IPS DF 6.9 (cell line): ENCODE measurements around the gene AKAP1.

ENCODE experiments used
- DNase-seq: peaks from one replicate; pipeline ENCODE4 v3.0.0-alpha.2; 2013; ENCODE audit warnings: low read depth, low spot score
- H3K27ac ChIP-seq: one replicate; pipeline ENCODE4 v1.5.1; 2013; ENCODE audit warnings: low read length, control low read depth
- H3K27me3 ChIP-seq: 2 replicates; pipeline ENCODE4 v1.6.1; 2013; ENCODE audit warnings: mild to moderate bottlenecking, low read length; ENCODE audit not compliant: control insufficient read depth, insufficient read depth
- H3K36me3 ChIP-seq: 2 replicates; pipeline ENCODE4 v1.6.1; 2013; ENCODE audit warnings: low read length; ENCODE audit not compliant: control insufficient read depth, insufficient read depth
- H3K4me1 ChIP-seq: 2 replicates; pipeline ENCODE4 v1.6.1; 2013; ENCODE audit warnings: low read length; ENCODE audit not compliant: control insufficient read depth, insufficient read depth
- H3K4me3 ChIP-seq: 2 replicates; pipeline ENCODE4 v1.5.1; 2013; ENCODE audit warnings: mild to moderate bottlenecking, low read length
- H3K9me3 ChIP-seq: 2 replicates; pipeline ENCODE4 v1.6.1; 2013; ENCODE audit warnings: low read length, inconsistent platforms; ENCODE audit not compliant: control insufficient read depth, insufficient read depth
- WGBS: extraction: QIAGEN DNeasy Blood & Tissue Kit; methylation state at CpG from one replicate; pipeline ENCODE4 v1.1.7; 2013; ENCODE audit warnings: mixed read lengths, missing lambda C conversion rate; ENCODE audit not compliant: insufficient read length, insufficient coverage; 5-methylcytosine and 5-hydroxymethylcytosine counted together

Gene AKAP1

DNA sequence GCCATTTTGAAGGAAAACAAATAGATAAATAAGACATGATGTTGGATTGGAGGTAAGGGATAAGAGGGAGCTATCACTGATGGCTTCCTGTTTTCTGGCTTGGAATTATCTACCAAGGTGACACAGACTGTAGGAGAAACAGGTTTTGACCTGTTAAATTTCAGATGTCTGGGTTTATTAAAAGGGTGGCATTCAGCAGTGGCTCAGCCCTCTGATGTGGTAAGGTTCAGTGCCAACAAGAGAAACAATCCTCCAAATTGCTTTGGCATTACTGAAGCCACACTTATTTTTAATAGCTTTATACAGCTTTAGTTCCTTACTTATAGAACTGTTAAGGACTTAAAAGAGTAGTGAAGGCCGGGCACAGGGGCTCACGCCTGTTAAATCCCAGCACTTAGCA is 37.0 kb upstream of the AKAP1 start:
- H3K27ac ChIP-seq: no peak overlapping the region
- H3K36me3 ChIP-seq: no peaks in the 10 kb centered on the region
- peaks cover 4% of the 10 kb centered on the region for H3K4me1 ChIP-seq
- H3K4me3 ChIP-seq: no peak overlapping the region
- DNase-seq: no peak
- H3K9me3 ChIP-seq: no peaks in the 10 kb centered on the region
- no peaks in the 10 kb centered on the region for H3K27me3 ChIP-seq
- no CpG with 5 or more reads among the region's 2 CpGs for WGBS

DNA sequence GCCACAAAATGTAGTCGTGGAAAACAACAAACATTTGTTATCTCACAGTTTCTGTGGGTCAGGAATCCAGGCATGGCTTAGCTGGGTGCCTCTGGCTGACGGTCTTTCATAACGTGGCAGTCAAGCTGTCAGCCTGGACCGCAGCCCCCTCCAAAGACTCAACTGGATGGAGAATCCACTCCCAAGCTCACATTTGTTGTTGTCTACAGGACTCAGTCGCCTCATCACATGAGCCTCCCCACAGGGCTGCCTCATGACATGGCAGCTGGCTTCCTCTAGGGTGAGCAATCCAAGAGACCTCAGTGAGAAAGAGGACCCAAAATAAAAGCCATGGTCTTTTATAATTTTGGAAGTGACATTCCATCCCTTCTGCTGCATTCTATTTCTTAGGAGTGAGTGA is 34.7 kb upstream of the AKAP1 start:
- DNase-seq: no peak
- WGBS: no CpG with 5 or more reads among the region's 5 CpGs
- Histone ChIP-seq H3K4me3 (no peak overlapping the region), H3K27me3 (no peaks in the 10 kb centered on the region), H3K36me3 (no peaks in the 10 kb centered on the region), H3K9me3 (no peaks in the 10 kb centered on the region), H3K27ac (no peak overlapping the region), H3K4me1 (peaks cover 4% of the 10 kb centered on the region)

DNA sequence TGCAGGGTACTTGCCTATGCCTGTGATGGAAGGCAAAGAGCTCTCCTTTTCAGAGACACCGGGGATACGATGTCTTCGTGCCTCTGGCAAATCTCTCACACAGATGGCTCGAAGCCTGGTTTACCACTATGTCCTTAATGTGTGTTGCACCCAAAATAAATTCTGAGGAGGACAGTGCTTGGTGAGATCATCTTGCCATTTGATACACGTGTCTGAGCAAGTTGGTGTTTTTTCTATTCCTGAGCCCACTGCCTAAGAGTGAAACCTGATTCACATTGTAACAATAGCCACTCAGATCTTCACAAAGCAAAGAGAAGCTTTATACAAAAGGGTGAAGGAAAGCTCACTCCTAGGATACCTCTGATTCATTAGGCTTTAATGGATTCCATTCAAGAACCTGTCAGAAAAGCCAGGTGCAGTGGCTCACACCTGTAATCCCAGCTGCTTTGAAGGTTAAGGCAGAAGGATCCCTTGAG is 33.1 kb upstream of the AKAP1 start:
- H3K27me3 ChIP-seq: no peaks in the 10 kb centered on the region
- peaks cover 4% of the 10 kb centered on the region for H3K4me1 ChIP-seq
- H3K27ac ChIP-seq: no peak overlapping the region
- no CpG with 5 or more reads among the region's 5 CpGs for WGBS
- H3K4me3 ChIP-seq: no peak overlapping the region
- no peak for DNase-seq
- no peaks in the 10 kb centered on the region for H3K36me3 ChIP-seq
- no peaks in the 10 kb centered on the region for H3K9me3 ChIP-seq

DNA sequence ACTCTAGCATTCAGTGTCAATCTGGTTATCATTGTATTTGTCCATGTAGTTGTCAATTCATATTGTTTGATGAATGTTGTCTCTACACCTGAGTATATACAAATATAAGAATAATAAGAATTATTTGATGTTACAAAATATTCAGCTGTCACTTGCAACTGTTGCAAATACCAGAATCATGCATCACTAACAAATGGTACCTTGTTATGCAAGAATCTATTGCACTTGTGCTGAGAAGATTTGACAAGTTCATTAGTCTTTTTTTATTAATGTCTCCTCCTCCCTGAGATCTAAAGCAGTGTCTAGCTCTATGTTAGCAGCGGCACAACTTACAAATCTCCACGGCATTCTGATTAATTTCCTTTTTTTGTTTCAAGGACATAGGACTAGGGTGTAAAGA is 22.2 kb upstream of the AKAP1 start:
- WGBS: no CpG with 5 or more reads among the region's 2 CpGs
- no peak overlapping the region for H3K4me3 ChIP-seq

DNA sequence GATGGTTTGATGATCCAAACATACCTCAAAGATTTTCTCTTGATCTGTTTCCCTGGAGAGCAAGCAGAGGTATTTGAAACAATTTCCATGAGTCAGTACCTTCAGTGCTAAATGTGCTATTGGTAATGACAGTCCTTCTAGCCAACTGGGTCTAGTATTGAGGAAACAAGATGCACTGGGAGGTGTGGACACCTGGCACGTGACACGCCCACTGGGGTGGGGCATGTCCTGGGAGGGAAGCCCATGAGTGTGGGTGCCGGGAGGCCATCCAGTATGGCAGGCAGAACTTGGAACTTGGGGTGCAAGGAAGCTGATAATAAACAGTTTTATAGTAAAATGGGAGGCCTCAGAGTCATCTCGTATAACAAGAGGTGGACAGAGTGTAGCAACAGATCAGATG is 17.9 kb upstream of the AKAP1 start:
- Histone ChIP-seq H3K4me3 (no peak overlapping the region), H3K36me3 (no peaks in the 10 kb centered on the region), H3K27me3 (no peaks in the 10 kb centered on the region), H3K27ac (no peak overlapping the region), H3K4me1 (no peaks in the 10 kb centered on the region), H3K9me3 (no peaks in the 10 kb centered on the region)
- no peak for DNase-seq
- WGBS: no CpG with 5 or more reads among the region's 4 CpGs

More for the DNA sequence above, 22.2 kb upstream of the AKAP1 start:
- DNase-seq: no peak
- no peaks in the 10 kb centered on the region for H3K27me3 ChIP-seq
- no peaks in the 10 kb centered on the region for H3K36me3 ChIP-seq
- H3K4me1 ChIP-seq: no peaks in the 10 kb centered on the region
- no peaks in the 10 kb centered on the region for H3K9me3 ChIP-seq
- H3K27ac ChIP-seq: no peak overlapping the region

DNA sequence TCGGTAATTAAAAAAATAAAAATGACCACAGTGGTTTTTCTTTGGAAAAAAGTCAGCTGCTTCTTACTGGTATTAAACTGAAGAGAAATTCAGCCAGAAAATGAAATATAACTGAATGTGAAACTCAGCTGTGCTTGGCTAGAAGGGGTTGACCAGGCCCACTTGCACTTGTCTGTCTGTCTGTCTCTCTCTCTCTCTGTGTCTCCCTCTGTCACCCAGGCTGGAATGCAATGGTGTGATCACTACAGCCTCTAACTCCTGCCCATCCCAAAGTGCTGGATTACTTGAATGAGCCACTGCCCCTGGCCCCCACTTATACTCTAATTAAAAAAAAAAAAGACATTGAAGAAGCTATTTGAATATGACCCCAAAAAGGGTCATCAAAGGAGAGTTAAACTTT is 17.3 kb upstream of the AKAP1 start:
- no peaks in the 10 kb centered on the region for H3K4me1 ChIP-seq
- WGBS: no CpG with 5 or more reads among the region's 1 CpG
- DNase-seq: no peak
- H3K27me3 ChIP-seq: no peaks in the 10 kb centered on the region
- no peaks in the 10 kb centered on the region for H3K9me3 ChIP-seq
- H3K4me3 ChIP-seq: no peak overlapping the region
- no peaks in the 10 kb centered on the region for H3K36me3 ChIP-seq
- H3K27ac ChIP-seq: no peak overlapping the region

DNA sequence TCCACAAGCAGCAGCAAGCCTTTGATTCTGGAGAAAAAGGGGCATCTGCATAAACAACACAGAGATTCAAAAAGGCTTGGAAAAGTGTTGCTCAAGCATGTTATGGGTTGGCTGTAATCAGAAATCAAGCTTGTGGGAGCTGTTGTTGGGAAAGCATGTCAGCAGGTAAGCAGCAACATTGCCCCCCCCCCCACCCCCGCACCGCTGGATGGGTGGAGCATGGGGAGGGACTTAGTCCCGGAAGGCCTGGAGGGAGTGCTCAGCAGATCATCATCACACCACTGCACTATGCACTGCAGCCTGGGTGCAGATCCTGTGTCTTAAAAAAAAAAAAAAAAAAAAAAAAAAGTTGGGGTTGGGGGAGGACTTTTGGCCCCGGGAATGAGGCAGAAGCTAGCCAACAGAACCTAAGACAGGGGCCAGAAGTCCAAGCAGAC is 16.8 kb upstream of the AKAP1 start:
- no peak overlapping the region for H3K27ac ChIP-seq

DNA sequence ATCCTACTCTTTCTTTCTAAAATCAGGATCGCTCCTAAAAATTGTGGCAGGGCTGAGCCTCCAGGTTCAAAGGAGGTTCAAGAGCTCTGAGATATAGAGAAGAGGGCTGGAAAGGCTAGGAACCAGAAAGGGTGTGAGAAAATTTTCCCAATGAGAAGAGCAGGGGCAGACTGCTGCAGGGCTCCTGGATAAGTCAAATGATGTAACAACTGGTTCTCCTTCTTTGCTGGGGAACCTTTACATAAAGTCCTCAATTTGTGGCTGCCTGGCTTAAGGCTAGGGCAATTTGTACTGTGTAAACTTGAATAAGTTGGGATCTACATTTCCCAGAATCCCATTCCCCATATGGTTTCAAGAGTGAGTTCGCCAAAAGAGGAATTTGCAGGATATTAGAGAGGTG is 16.3 kb upstream of the AKAP1 start:
- Histone ChIP-seq H3K27ac (no peak overlapping the region), H3K9me3 (no peaks in the 10 kb centered on the region), H3K36me3 (no peaks in the 10 kb centered on the region), H3K4me3 (no peak overlapping the region), H3K4me1 (no peaks in the 10 kb centered on the region), H3K27me3 (no peaks in the 10 kb centered on the region)
- WGBS: no CpG with 5 or more reads among the region's 2 CpGs
- no peak for DNase-seq

More for the DNA sequence above, 16.8 kb upstream of the AKAP1 start:
- Histone ChIP-seq H3K4me3 (no peak overlapping the region), H3K4me1 (no peaks in the 10 kb centered on the region), H3K27me3 (no peaks in the 10 kb centered on the region), H3K9me3 (no peaks in the 10 kb centered on the region), H3K36me3 (no peaks in the 10 kb centered on the region)
- no peak for DNase-seq
- WGBS: no CpG with 5 or more reads among the region's 4 CpGs

DNA sequence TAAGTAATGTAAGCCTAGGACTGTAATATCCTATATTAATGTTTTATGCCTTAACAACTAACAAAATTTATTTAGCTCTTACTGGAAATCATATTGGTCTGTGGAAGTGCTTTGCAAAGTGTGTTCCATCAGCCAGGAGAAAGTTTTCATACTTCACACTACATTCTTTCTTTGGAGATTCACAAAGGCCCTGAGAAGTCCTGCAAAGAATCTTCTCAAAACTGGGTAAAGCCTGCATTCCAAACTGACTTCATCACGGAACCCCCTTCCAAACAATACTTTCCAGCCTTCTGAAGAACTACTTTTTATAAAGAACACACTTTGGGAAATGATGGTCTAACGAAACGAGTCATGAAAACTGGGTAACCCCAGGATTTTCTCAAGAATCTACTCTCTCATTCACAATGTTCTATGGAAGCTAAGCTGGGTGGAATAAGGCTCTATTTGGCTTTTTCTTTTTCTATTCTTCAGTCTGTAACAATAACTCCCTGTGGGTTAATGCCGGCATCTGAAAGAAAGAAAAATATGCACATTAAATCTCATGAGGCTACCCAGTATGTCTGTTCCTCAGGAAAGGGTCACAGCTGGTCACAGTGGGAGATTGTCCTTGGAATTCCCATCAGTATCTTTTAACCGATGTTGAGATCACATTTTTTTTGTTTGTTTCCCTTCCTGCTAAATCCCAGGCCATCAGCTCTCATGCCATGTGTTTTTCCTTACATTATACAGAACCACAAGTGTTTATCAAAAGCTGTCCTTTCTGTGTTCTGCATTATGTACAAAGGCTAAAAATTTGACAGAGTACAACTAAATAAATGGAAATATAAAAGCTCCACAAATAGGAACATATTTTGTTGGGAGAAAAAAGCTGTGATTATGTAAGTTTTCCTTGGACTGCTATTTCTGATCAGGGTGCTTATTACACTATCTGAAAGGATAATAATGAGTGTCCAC is 12.8 kb upstream of the AKAP1 start:
- Histone ChIP-seq H3K4me3 (no peak overlapping the region), H3K36me3 (no peaks in the 10 kb centered on the region), H3K9me3 (no peaks in the 10 kb centered on the region), H3K27ac (no peak overlapping the region), H3K27me3 (no peaks in the 10 kb centered on the region), H3K4me1 (no peaks in the 10 kb centered on the region)
- no peak for DNase-seq
- no CpG with 5 or more reads among the region's 5 CpGs for WGBS

DNA sequence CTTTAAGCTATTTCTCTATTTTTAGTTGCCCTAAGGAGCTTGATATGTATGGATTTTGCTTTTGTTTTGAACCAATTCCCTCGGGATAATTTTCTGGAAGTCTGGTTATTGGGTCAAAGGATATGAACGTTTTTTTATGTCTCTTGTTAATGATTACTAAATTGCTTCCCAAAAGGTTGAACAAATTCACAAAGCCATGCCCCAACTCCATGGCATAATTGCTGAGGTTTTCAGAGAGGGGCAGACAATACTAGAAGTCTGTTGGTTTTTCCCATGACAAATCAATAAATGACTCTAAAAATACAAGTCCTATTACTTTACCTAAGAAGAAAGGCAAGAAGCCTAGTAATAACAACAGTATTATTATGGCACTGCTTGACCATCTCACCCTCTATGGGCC is 11.4 kb upstream of the AKAP1 start:
- Histone ChIP-seq H3K4me1 (no peaks in the 10 kb centered on the region), H3K27me3 (no peaks in the 10 kb centered on the region), H3K27ac (no peak overlapping the region), H3K36me3 (no peaks in the 10 kb centered on the region), H3K9me3 (no peaks in the 10 kb centered on the region), H3K4me3 (no peak overlapping the region)
- no CpG with 5 or more reads among the region's 2 CpGs for WGBS
- no peak for DNase-seq

DNA sequence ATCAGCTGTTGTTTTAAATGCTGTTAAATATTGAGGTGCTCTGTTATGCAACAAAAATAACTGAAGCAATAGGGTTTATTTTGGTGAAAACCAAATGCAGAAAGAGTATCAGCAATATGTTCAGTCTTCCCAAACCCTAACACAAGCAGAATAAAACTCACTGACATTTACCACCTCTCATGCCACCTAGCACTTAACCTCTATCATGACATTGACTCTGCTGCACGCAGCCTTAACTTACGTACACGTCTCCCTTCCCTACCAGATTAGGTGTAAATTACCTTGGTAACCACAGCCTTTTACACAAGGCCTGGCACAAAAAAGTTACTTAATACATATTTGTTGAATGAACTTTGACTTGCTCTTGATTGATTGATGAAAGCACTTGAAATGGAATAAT is 9.9 kb upstream of the AKAP1 start:
- DNase-seq: no peak
- Histone ChIP-seq H3K4me3 (no peak overlapping the region), H3K27ac (no peak overlapping the region), H3K36me3 (no peaks in the 10 kb centered on the region), H3K27me3 (no peaks in the 10 kb centered on the region), H3K4me1 (no peaks in the 10 kb centered on the region), H3K9me3 (no peaks in the 10 kb centered on the region)
- no CpG with 5 or more reads among the region's 3 CpGs for whole genome bisulfite sequencing
